Limb (tissue), 2 donors: Measurements from ENCODE around the gene MYL6.
"Not testable (repeated sequence)": the region's sequence is repeated elsewhere in the genome, so short reads cannot be mapped to it uniquely, and the experiment has no call there.

Experiments used
- DNase-seq, 2 donors: peaks; one replicate each; pipeline ENCODE4 v3.0.0-alpha.2; 2016; ENCODE audit errors: extremely low spot score in 2 of 2

The MYL6 gene

DNA sequence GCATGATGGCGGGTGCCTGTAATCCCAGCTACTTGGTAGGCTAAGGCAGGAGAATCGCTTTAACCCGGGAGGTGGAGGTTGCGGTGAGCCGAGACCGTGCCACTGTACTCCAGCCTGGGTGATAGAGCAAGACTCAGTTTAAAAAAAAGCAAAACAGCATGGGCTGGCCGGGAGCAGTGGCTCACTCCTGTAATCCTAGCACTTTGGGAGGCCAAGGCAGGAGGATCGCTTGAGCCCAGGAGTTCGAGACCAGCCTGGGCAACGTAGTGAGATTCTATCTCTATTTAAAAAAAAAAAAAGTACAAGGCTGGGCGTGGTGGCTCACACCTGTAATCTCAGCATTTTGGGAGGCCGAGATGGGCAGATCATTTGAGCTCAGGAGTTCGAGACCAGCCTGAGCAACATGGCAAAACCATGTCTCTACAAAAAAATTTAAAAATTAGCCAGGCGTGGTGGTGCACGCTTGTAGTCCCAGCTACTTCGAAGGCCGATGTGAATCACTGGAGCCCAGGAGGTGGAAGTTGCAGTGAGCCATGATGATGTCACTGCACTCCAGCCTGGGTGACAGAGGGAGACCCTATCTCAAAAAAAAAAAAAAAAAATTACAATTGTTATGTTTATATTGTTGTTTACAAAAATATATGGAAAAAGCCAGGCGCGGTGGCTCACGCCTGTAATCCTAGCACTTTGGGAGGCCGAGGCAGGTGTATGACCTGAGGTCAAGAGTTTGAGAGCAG, 1.5 kb upstream of the MYL6 start:
- DNase-seq: not testable (repeated sequence)

DNA sequence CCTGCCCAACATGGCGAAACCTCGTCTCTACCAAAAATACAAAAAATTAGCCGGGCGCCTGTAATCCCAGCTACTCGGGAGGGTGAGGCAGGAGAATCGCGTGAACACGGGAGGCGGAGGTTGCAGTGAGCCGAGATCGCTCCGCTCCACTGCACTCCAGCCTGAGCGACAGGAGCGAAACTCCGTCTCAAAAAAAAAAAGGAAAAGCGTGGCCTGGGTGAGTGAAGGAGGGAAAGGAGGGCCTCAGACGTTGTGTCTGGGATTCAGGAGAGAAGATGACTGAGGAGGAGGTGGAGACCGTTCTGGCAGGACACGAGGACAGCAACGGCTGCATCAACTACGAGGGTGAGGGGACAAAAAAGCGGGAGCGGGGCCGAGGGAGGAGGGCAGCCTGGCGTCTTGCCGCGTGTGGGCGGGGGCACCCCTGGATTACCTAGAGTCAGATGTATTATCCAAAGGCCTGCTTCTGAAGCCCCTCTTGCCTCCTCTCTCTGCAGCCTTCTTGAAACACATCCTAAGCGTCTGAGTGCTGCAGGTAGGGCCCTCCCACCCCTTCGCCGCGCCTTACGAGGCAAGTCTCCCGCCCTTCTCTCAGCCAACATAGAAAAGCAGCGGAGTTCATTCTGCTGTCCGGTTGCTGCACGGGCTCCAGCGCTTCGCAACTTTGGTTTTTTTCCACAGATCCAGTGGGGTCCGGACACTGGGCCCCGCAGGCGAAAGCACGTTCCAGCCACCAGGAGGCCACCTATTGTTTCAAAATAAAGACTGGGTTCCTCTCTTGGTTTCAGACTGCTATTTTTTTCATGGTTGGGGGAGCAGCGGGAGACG, 744 bp upstream of the MYL6 start:
- peak; percentile 88 to 93 for DNase-seq

DNA sequence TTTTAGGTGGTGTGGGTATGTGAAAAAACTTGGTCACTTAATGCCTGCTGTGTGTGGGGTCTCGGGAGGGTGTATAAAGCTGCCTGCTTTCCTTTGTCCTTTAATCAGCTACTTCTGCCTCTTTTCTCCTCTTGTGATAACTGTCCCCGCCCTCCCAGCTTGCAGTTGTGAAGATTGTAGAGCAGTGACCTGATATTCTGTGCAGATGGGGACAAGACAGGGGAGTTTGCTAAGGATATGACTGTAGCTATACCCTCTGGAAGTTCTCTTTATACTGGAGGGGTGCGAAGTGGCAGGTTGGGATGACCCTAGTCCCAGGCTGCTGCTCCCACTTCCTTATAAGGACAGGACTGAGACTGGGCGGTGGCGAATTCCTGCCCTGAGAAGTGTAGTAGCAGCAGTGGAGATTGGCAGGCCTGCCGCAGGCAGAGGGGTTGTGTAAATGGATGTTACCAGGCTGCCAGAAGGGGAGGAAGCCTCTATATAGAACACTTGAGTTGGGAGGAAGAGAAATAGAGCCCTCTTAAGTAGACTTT, 835 bp downstream of the MYL6 start:
- DNase-seq: peak; percentile 65 to 74

DNA sequence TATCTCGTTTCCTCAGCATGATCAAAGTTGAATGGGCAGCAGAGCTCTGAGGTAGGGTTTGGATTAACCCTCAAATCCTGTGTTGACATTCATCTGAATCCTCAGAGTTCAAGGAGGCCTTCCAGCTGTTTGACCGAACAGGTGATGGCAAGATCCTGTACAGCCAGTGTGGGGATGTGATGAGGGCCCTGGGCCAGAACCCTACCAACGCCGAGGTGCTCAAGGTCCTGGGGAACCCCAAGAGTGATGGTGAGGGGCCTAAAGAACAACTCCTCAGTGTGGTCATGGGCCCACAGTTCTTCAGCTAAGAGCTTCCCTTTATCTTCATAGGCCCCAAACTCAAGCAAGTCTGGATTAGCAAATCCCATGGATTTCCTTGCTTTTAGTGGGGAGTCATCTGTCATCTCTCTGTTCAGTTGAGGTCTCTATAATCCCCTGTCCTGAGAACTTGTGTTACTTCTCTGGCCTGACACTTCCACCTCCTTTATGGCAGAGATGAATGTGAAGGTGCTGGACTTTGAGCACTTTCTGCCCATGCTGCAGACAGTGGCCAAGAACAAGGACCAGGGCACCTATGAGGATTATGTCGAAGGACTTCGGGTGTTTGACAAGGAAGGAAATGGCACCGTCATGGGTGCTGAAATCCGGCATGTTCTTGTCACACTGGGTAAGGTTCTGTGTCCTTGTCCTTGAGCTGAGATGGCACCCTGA, 1.5 kb downstream of the MYL6 start:
- no peak for DNase-seq

DNA sequence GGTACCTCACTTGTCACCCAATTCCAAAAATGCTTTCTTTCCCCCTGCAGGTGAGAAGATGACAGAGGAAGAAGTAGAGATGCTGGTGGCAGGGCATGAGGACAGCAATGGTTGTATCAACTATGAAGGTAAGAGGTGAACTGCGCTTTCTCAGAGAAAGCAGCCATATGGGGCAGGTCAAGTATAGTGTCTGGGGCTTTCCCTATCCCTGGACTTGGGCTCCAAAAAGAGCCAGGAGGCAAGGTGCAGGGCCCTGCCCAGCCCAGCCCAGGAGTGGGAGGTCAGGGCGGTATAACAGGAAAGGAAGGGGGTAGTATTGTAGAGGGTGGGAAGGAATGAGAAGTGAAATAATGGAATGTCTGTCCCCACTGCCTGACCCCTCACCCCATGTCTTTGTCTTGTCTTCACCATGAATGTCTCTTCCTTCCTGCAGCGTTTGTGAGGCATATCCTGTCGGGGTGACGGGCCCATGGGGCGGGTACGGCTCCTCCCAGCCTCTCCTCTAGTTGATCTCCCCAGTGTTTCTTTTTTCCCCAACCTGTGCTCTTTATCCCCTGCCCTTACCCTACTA, 2.1 kb downstream of the MYL6 start:
- no peak for DNase-seq

DNA sequence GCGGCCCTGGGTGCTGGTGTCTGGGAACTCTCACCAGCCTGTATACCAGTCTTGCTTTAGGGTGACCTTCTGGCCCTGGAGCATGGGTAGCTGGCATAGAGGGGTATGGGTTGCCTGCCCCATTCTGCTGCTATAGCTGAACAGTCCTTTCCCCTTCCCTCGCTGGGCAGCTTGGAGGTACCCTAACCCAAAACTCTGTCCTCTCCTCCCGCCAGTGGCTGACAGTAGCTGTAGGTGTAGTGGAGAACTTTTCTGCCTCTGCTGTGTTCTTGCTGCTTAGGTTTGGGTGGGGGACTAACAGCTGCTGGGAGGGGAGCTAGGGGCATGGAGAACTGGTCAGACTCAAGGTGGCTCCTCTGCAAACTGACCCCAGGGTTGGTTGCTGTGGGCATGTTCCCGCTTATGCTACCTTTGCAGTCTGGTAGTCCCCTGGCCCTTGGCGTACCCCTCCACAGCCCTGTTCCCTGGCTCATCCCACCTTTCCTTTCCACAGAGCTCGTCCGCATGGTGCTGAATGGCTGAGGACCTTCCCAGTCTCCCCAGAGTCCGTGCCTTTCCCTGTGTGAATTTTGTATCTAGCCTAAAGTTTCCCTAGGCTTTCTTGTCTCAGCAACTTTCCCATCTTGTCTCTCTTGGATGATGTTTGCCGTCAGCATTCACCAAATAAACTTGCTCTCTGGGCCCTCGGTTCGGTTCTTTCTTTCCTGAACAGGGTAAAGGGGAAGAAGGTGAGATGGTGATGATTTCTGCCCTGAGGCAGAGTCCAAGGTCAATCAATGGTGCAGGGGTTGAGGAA, 2.9 kb downstream of the MYL6 start:
- no peak for DNase-seq

DNA sequence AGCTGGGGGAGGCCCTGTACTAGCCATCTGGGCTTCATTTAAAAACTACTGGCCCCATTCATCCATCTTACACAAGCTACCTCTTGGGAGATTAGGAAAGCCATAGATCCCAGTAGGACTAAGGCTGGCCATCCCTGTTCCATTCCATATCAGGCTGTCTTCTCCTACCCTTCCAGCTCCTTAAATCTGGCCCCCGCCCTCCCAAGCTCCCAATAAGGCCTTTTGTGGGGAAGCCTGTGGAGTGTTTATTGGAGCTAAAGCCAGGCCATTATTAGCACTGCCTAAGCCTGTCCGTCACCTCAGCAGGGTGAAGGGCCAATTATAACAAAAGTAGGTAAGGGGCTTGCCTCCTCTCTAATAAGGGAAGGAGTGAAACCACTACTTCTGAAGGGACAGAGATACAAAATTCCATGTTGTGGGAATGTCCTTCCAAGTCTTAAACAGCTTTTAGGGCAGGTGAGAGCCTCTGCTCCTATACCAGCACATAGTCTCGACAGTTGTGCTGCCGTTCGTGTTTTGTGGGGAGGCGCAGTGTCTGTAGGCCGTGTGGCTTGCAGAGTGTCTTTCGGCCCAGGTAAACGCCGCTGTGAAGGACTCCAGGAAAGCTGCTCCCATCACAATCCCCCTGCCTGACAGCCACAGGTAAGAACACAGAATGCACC, 3.7 kb downstream of the MYL6 start:
- DNase-seq: no peak

DNA sequence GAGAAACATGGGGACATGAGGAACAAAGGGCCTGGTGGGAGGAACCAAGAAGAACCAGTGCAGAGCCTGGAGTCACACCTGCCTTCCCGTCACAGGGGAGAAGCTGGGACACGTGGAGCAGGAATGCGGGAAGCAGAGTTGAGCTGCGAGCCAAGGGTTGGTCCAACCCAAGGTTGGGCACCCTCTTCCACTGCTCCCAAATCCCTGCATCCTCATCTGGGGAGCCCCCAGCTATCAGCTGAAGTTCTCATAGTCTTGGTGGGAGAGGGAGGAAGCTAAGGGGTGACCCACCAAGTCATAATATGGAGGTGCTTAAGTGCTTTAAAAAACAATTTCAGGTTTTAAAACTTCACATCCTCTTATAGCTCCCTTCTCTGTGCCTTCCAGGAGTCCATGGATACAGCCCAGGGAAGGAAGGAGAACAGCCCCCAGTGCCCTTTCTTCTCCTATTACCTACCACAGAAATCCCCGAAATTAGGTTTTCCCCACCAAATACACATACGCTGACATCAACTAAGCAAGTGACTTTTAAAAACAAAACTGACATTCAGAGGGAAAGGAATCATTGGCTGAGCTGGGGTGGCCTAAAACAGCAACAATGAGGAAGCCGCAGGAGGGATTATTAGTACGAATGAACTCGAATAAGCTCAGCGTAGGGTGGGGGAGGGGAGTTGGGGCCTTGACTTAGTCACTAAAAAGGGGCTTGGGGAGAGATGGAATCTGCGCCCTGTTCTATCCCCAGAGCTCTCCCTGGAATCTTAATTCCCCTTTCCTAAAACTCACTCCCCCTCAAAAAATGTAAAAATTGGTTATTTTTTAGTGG, 4.5 kb downstream of the MYL6 start:
- no peak for DNase-seq

DNA sequence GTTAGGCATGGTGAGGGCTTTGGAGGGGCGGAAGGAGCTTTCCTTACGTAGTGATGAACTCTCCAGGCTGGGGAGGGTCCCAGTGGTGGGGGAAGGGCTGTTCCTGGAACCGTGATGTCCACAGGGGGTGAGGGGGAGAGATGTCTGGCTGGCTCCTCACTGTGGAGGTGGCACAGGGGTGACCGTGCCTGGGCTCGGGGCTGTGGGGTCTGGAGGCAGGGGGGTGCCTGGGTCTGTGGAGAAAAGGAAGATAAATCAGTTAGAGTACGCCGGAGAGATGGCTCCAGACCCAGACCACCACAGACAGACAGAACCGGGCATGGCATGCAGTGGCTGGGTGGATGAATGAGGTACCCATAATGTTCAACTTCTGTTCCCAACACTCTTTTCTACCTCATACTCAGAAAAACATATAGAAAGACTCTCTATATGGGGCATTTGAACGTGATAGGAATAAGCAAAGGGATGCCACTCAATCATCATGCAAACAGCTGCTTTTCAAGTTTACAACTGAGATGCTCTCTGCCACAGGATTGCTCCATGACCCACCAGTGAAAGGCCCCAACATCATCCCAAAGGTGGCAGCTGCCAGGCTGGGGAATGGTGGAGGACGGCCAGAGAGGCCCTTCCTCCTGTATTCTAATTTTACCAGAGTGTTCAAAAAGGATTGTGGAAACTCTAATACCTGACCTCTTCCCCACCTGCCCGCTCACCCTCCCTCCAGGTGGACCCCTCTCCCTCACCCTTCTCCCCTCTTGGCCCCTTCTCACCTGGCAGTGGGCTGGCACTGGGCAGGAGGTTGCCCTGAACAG, 5.6 kb downstream of the MYL6 start:
- DNase-seq: no peak

DNA sequence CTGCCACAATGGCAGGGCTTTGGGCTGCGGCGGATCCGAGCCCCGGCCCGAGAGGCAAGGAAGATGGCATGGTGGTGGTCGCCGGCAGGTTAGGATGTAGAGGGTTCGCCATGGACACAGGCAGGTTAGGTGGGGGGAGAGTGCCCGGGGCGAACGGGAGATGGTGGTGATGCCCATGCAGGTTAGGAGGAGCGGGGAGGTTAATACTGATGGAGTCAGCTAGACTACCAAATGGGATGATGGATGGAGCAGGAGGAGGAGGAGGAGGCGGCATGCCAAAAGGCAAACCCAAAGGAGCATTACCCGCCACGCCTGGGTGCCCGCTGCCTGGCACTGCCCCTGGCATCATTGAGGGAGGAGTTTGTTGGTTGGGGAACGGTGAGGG, 6.2 kb downstream of the MYL6 start:
- no peak for DNase-seq

DNA sequence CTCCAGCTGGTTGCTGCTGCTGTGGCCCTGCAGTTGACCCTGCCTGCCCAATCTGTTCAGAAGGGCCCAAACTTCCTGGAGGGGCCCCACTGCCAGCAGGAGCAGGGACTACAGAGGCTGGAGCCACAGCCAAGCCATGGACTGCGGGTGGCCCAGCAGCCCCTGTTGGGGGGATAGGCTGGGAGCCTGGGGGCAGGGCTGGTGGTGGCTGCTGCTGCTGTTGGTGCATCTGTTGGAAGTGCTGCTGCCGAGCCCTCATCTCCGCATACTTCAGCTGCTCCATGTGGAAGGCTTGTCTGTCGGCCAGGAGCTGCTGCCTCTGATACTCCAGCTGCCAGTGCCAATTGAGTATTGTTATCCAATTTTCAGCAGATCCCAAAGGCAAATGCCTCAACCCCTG, 7.2 kb downstream of the MYL6 start:
- DNase-seq: no peak

DNA sequence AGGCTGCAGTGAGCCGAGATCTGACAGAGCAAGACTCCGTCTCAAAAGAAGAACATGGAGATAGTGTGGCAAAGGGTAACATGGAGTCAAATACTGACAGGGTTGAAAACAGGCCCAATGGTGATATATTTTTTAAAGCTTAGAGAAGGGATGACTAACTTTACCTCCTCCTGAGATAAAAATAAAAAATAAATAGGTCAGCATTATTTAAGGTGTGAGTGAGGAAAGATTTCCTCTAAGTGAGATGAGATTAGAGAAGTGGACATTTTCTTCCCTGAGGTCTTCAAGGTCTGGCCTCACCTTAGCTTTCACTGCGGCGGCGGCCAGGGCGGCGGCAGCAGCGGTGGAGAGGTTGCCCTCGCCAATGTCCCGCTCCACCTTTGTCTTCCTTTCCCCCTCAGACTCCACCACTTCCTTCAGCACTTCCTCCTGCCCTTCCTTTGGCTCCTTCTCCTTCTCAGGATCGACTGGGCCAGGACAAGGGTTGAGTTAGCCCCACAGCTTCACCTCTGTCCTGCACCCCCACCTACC, 11.1 kb downstream of the MYL6 start:
- no peak for DNase-seq

DNA sequence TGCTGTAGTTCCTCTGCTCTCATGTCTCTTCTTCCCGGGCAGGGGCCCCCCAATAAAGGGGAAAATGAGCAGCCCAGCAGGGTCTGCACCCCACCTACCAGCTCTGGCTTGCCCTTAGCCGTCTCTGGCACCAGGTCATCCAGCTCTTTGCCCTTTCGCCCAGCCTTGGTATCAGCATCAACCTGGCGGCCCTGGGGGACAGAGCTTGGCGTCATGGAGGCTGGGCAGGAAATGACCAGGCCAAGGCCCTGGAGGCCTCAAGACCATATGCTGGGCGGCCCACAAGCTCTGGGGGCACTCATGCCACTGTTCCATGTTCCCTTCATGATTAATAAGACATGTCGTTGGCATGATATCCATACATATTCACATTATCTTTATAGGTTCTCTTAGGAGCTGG, 14.7 kb downstream of the MYL6 start:
- DNase-seq: no peak

DNA sequence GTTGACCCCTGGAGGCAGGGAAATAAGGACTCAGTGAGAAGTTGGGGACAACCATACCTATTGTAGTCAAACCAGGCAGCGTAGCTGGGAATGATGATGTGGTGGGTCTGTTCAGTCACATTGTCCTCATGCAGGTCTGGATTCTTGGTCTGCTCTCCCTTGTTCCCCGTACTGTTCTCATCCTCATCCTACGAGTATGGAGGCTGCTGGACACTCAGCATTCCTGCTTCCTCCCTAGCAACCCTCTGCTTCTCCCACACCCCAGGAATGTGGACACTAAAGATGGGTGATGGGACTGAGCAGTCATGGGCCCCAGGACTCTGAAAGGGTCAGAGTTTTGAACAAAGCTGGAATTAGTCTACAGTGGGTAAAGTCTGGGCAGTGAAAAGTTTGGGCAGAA, 20.2 kb downstream of the MYL6 start:
- DNase-seq: no peak

DNA sequence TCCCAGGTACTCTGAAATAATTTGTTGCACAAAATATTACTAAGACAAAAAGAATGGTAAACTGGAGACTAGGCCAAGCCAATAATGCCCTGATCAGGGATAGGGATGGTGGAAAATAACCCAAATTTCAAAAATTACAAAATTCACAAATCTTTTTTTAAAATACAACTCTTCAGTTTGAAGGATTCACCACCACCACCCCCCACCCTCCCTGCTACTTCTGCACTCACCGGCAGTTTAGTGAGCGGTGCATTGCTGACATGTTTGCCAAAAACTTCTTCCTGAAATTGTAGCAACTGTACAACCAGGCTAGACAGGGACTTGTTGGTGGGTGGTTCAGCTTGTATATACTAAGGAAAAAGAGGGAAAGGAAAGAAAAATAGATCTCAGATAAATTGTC, 28.8 kb downstream of the MYL6 start:
- no peak for DNase-seq

DNA sequence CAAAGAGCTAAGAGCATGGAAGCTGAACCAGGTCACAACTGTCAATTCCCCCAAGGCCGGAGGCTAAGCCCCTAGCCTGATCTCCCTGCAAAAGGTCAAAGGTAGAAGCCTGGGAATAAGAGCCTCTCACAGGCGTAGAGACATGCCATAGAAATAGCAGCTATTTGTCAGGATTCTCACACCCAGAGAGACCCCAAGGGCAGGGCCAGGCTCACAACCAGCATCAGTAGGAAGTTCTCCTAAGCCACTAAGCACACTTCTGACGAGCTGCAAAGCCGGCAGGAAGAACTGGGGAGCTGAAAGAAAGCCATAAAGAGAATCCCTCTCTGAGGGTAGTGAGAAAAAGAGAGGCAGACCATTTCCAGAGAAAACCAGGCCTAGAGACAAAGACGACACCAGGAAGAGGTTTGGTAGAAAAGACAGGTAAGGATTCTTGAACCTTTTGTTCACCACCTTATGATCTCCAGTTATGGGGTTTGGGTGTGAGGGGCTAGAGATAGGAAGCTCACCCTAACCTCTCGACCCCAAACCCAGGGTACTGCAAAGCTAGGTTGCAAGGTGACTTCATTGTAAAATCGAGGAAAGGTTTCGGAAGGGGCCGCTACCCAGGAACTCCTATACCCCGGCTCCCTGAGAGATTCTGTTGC, 30.1 kb downstream of the MYL6 start:
- no peak for DNase-seq

DNA sequence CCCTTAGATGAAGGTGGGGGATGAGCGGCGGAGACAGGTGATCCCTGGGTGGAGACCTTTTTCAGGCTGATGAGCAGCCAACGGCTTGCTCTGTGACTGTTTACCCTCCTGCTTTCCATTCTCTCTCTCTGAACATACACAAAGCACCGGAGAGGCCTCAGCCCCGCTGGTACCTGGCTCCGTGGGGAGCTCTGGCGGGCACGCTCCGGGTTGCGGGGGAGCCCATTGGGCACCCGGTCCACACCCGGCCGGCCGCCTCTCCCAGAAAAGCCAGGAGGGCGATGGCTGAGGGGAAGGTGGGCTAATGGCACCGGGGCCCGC, 30.6 kb downstream of the MYL6 start:
- no peak for DNase-seq
